Ovary (tissue), 9 donors: ENCODE measurements around the gene B3GALNT2. TPM values are rescaled to one million over a fixed set of nuclear protein-coding genes. Genes with fewer than 3 reads are reported as not detected.

ENCODE experiments used
- DNase-seq, 5 donors: peaks; one replicate each; pipeline ENCODE4 v3.0.0-alpha.2; 2019 to 2020
- H3K27ac ChIP-seq, 2 donors: fragments of 200-600 bp; one replicate each; pipeline versions ENCODE4 v1.5.1 to v1.8.0; 2019 to 2022
- H3K27me3 ChIP-seq: fragments of 200-600 bp; one replicate; pipeline ENCODE4 v1.8.0; 2022
- H3K36me3 ChIP-seq: fragments of 200-600 bp; sonication (generic); one replicate; pipeline ENCODE4 v1.5.1; 2019
- H3K4me1 ChIP-seq: one replicate; pipeline ENCODE4 v1.8.1; 2013; ENCODE audit warnings: mild to moderate bottlenecking, moderate library complexity; ENCODE audit not compliant: insufficient read depth
- H3K4me3 ChIP-seq: fragments of 200-600 bp; sonication (generic); one replicate; pipeline ENCODE4 v1.5.1; 2017
- H3K9me3 ChIP-seq, 2 donors: fragments of 200-600 bp in 1 of 2; sonication (generic) in 1 of 2; one replicate each; pipeline versions ENCODE4 v1.5.1 to v1.8.1; 2013 to 2019; ENCODE audit warnings: mild to moderate bottlenecking in 1 of 2, moderate library complexity in 1 of 2
- CTCF ChIP-seq, 3 donors: fragments of 450-650 bp in 2 of 3; fragments of 200-600 bp in 1 of 3; IDR thresholded peaks; one replicate each; pipeline versions ENCODE4 v1.5.1 to v1.8.0; 2016 to 2022; ENCODE audit warnings: antibody characterized with exemption in 3 of 3, mild to moderate bottlenecking in 1 of 3
- EP300 ChIP-seq: sonication (generic); formaldehyde crosslinking; IDR thresholded peaks from one replicate; pipeline ENCODE4 v1.6.1; 2017; ENCODE audit warnings: antibody characterized with exemption
- POLR2A ChIP-seq: fragments of 450-650 bp; IDR thresholded peaks from one replicate; pipeline ENCODE4 v1.6.1; 2017; ENCODE audit warnings: antibody characterized with exemption, mild to moderate bottlenecking, moderate library complexity
- WGBS, 3 donors: extraction: QIAGEN DNeasy Blood & Tissue Kit in 1 of 3; methylation state at CpG; one replicate each; pipeline versions ENCODE4 v1.1.5 to v1.1.7; 2013 to 2017; 5-methylcytosine and 5-hydroxymethylcytosine counted together
- intact Hi-C, 4 donors: fragments of 100-400 bp; cut with DNase I; formaldehyde crosslinking; loops; one replicate each; pipeline versions ENCODE4 v1.11.0 to v1.15.1; 2022 to 2023
- polyA plus RNA-seq, 2 donors: library from polyadenylated mRNA; stranded (reverse); fragments of 200-250 nt in 1 of 2; fragments of 350-450 nt in 1 of 2; fragmentation: Illumina TruSeq in 1 of 2; extraction: RNeasy Lipid Tissue Mini Kit (QIAGEN cat#74804) in 1 of 2; gene quantifications; one replicate each; pipeline ENCODE4 v1.2.3, GENCODE V29; 2013 to 2014
- total RNA-seq, 7 donors: library from RNA; depleted of rRNA in 2 of 7; stranded (reverse); fragments of >200 nt in 2 of 7; fragmentation: NEBNext Ultra II Directional in 3 of 7; extraction: Animal tissue kit (Norgen Biotek cat#: 25700) in 3 of 7; gene quantifications; one replicate each; pipeline versions ENCODE4 v1.1.0 to v1.2.4, GENCODE V29; 2016 to 2023
- donor health status: DM: no; HTN: no; CAD: no; lungs with moderate emphysema.
- donor health status: DM: no; HTN: no; CAD: no.
- donor health status: Bipolar disorder and iron deficiency.
- donor health status: DM: yes; HTN: yes; CAD: no.
- donor health status: DM: no; HTN: no; CAD: no.
- donor health status: DM: yes; HTN: yes; CAD: no.

The B3GALNT2 gene
- total and polyA plus RNA-seq, 9 donors: 6.2 to 21.5 (median 18.0) TPM

- TF ChIP-seq POLR2A: no peak
- TF ChIP-seq CTCF (IDR thresholded peaks at IDR 0.05): no peak
- TF ChIP-seq EP300: peak; percentile 35
- H3K27ac ChIP-seq: peak overlapping the region; percentile 89 to 95
- no peaks in the 10 kb centered on the region for H3K27me3 ChIP-seq
- peak overlapping the region; percentile 93 for H3K4me3 ChIP-seq
- DNase-seq: peak in 4 of 5 donors; percentile 42 to 69 (median 58)
- peaks cover 4% of the 10 kb centered on the region for H3K4me1 ChIP-seq
- no peaks in the 10 kb centered on the region for H3K36me3 ChIP-seq
- no peaks in the 10 kb centered on the region for H3K9me3 ChIP-seq
- intact Hi-C loops: loop anchor here in 1 of 4 donors (5.0 kb wide), 1 partner anchor 236 kb away; no protein-coding TSS in a partner anchor
- 0 to 1% (median 0%) methylated on average over 44 to 49 of the region's 49 CpGs for WGBS, 3 donors
Observed at GRCh38 chr1:235503403-235504121, 690 bp downstream of the B3GALNT2 start.

GRCh38 chr1:235502601-235503402 is 1.4 kb downstream of the B3GALNT2 start:
- peak overlapping the region; percentile 93 for H3K4me3 ChIP-seq
- intact Hi-C loops: loop anchor here in 1 of 4 donors (5.0 kb wide), 1 partner anchor 236 kb away; no protein-coding TSS in a partner anchor
- no peaks in the 10 kb centered on the region for H3K27me3 ChIP-seq
- 3 to 6% (median 4%) methylated on average over 5 of the region's 5 CpGs for WGBS, 3 donors
- H3K9me3 ChIP-seq: no peaks in the 10 kb centered on the region
- TF ChIP-seq CTCF (IDR thresholded peaks at IDR 0.05) (no peak), POLR2A (no peak), EP300 (no peak)
- no peaks in the 10 kb centered on the region for H3K36me3 ChIP-seq
- peak overlapping the region in 1 of 2 donors; percentile 95 for H3K27ac ChIP-seq
- no peak for DNase-seq
- peaks cover 4% of the 10 kb centered on the region for H3K4me1 ChIP-seq

DNA sequence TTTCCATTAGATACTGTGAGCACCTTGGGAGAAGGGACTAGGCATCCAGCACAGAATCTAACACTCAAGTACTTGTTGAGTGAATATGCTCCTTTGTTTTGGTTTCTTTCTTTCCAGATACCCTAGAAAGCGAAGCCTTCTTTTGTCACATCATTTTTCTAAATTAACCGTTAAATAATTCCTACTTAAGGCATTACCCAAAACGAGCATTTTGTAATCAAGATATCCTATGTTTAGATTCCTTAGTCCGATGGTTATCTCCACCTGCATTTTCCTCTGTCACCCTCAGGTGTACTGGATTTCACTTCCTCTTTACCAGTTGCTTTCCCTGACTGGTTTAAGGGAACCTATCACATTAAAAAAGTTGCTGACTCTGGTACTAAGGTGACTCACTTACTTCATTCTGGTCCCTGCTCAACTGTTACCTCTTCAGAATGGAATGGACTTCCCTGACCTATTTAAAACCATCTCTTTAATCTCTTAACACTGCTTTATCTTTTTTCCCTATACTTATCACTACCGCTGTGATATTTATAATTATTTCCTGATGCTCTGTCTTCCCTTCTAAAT is 3.2 kb downstream of the B3GALNT2 start:
- Histone ChIP-seq H3K27ac (no peak overlapping the region), H3K36me3 (no peaks in the 10 kb centered on the region), H3K4me1 (peaks cover 4% of the 10 kb centered on the region), H3K9me3 (no peaks in the 10 kb centered on the region), H3K27me3 (no peaks in the 10 kb centered on the region), H3K4me3 (no peak overlapping the region)
- 88 to 93% (median 90%) methylated on average over 5 of the region's 5 CpGs for WGBS, 3 donors
- intact Hi-C loops: loop anchor here in 1 of 4 donors (5.0 kb wide), 1 partner anchor 234 kb away; no protein-coding TSS in a partner anchor
- TF ChIP-seq EP300: no peak
- no peak for TF ChIP-seq POLR2A
- no peak for TF ChIP-seq CTCF (IDR thresholded peaks at IDR 0.05)
- DNase-seq: no peak

- Histone ChIP-seq H3K27ac (no peak overlapping the region), H3K36me3 (no peaks in the 10 kb centered on the region), H3K27me3 (no peaks in the 10 kb centered on the region), H3K4me1 (peaks cover 1% of the 10 kb centered on the region), H3K4me3 (no peak overlapping the region), H3K9me3 (no peaks in the 10 kb centered on the region)
- WGBS, 3 donors: 57 to 71% (median 68%) methylated on average over 2 of the region's 2 CpGs
- intact Hi-C loops: no loop called here
- TF ChIP-seq EP300 (no peak), CTCF (IDR thresholded peaks at IDR 0.05) (no peak), POLR2A (no peak)
- no peak for DNase-seq
Observed at GRCh38 chr1:235495551-235495950, 8.7 kb downstream of the B3GALNT2 start.
